ENCODE results near the gene UBL4A. TPM values are rescaled to one million over a fixed set of nuclear protein-coding genes. Genes with fewer than 3 reads are reported as not detected.

UBL4A gene
- total and polyA plus RNA-seq, 2 of the 13 experiments (the other 11 are each of a cell fraction or from before 2014, with no cell fraction given), result 16.8 to 25.5 TPM

- TF ChIP-seq PLSCR1 (CRISPR knock-in tag; IDR thresholded peaks at IDR 0.05; ENCODE audit: borderline replicate concordance) (no peak), MBNL3 (CRISPR knock-in tag; conservative IDR thresholded peaks at IDR 0.05) (no peak), TMF1 (CRISPR knock-in tag; IDR thresholded peaks at IDR 0.05; ENCODE audit: low read depth) (peak; percentile 65; the same call in 1 of the 2 replicates), ZNF768 (CRISPR knock-in tag; IDR thresholded peaks at IDR 0.05) (no peak), SOX6 (IDR thresholded peaks at IDR 0.05) (no peak), SOX6 (CRISPR knock-in tag; IDR thresholded peaks at IDR 0.05) (no peak), ZNF577 (CRISPR knock-in tag; IDR thresholded peaks at IDR 0.05; ENCODE audit: borderline replicate concordance, low read depth) (no peak), ZBTB43 (CRISPR knock-in tag; conservative IDR thresholded peaks at IDR 0.05) (no peak; the same call in 1 of the 2 replicates), TBL1XR1 (IDR thresholded peaks at IDR 0.05; ENCODE audit: borderline replicate concordance, low read length, partially characterized antibody) (no peak), CENPT (CRISPR knock-in tag; IDR thresholded peaks at IDR 0.05; ENCODE audit: low read depth) (no peak), ZNF841 (CRISPR knock-in tag; IDR thresholded peaks at IDR 0.05; ENCODE audit: borderline replicate concordance) (no peak), NCOA1 (CRISPR knock-in tag; IDR thresholded peaks at IDR 0.05) (no peak), ZNF569 (CRISPR knock-in tag; IDR thresholded peaks at IDR 0.05; ENCODE audit: borderline replicate concordance) (no peak), SMAD3 (CRISPR knock-in tag; IDR thresholded peaks at IDR 0.05) (no peak), ARNTL (CRISPR knock-in tag; IDR thresholded peaks at IDR 0.05) (no peak), TOPORS (CRISPR knock-in tag; IDR thresholded peaks at IDR 0.05) (no peak), ZNF800 (CRISPR knock-in tag; IDR thresholded peaks at IDR 0.05) (no peak), MAF1 (CRISPR knock-in tag; IDR thresholded peaks at IDR 0.05; ENCODE audit: borderline replicate concordance) (no peak), RORA (CRISPR knock-in tag; IDR thresholded peaks at IDR 0.05) (no peak), ZNF138 (CRISPR knock-in tag; IDR thresholded peaks at IDR 0.05; ENCODE audit: low read depth) (no peak; the same call in 1 of the 2 replicates), ZNF574 (CRISPR knock-in tag; IDR thresholded peaks at IDR 0.05) (no peak)
Observed at GRCh38 chrX:154478728-154479622, 7.4 kb downstream of the UBL4A start, which contains the start of gene LAGE3 (continued).
